ENCODE results near the gene RANBP9. TPM values are rescaled to one million over a fixed set of nuclear protein-coding genes. Genes with fewer than 3 reads are reported as not detected.

The RANBP9 gene
- total RNA-seq, 1 donor from 2014 or later: 50.6 TPM

- TF ChIP-seq, protein P1, sequence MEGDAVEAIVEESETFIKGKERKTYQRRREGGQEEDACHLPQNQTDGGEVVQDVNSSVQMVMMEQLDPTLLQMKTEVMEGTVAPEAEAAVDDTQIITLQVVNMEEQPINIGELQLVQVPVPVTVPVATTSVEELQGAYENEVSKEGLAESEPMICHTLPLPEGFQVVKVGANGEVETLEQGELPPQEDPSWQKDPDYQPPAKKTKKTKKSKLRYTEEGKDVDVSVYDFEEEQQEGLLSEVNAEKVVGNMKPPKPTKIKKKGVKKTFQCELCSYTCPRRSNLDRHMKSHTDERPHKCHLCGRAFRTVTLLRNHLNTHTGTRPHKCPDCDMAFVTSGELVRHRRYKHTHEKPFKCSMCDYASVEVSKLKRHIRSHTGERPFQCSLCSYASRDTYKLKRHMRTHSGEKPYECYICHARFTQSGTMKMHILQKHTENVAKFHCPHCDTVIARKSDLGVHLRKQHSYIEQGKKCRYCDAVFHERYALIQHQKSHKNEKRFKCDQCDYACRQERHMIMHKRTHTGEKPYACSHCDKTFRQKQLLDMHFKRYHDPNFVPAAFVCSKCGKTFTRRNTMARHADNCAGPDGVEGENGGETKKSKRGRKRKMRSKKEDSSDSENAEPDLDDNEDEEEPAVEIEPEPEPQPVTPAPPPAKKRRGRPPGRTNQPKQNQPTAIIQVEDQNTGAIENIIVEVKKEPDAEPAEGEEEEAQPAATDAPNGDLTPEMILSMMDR (IDR thresholded peaks at IDR 0.05): no peak
- TF ChIP-seq POLR2AphosphoS5 (IDR thresholded peaks at IDR 0.05; ENCODE audit: insufficient read depth in 1 of 2, low read depth in 1 of 2) (no peak), POLR2A (IDR thresholded peaks at IDR 0.05) (no peak)
- DNase-seq (ENCODE audit: extremely low spot score in 2 of 2): no peak
- Histone ChIP-seq H3K9me3 (no peaks in the 10 kb centered on the region), H3K4me1 (peaks cover 25% of the 10 kb centered on the region), H3K4me3 (no peak overlapping the region), H3K27me3 (no peaks in the 10 kb centered on the region), H3K27ac (no peak overlapping the region), H3K36me3 (no peaks in the 10 kb centered on the region)
- intact Hi-C loops (cut with DNase I): no loop called here
Observed at GRCh38 chr6:13613029-13613594, 98.5 kb downstream of the RANBP9 start.

DNA sequence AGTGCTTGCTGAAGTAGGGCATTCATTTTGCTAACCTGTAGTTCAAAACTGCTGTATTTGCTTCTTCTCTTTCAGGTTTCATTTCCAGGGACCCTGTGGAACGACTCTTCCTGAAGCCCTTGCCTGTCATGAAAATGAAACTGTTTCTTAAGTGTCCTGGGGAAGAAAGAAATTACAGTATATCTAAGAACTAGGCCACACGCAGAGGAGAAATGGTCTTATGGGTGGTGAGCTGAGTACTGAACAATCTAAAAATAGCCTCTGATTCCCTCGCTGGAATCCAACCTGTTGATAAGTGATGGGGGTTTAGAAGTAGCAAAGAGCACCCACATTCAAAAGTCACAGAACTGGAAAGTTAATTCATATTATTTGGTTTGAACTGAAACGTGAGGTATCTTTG, 99.9 kb downstream of the RANBP9 start:
- intact Hi-C loops (cut with DNase I): no loop called here
- Histone ChIP-seq H3K4me1 (peaks cover 20% of the 10 kb centered on the region), H3K4me3 (no peak overlapping the region), H3K27ac (no peak overlapping the region), H3K36me3 (no peaks in the 10 kb centered on the region), H3K9me3 (no peaks in the 10 kb centered on the region), H3K27me3 (no peaks in the 10 kb centered on the region)
- no peak for TF ChIP-seq POLR2A (IDR thresholded peaks at IDR 0.05)
- no peak for TF ChIP-seq POLR2AphosphoS5 (IDR thresholded peaks at IDR 0.05; ENCODE audit: insufficient read depth in 1 of 2, low read depth in 1 of 2)
- TF ChIP-seq, protein P1 (IDR thresholded peaks at IDR 0.05): no peak
- DNase-seq (ENCODE audit: extremely low spot score in 2 of 2): no peak

DNA sequence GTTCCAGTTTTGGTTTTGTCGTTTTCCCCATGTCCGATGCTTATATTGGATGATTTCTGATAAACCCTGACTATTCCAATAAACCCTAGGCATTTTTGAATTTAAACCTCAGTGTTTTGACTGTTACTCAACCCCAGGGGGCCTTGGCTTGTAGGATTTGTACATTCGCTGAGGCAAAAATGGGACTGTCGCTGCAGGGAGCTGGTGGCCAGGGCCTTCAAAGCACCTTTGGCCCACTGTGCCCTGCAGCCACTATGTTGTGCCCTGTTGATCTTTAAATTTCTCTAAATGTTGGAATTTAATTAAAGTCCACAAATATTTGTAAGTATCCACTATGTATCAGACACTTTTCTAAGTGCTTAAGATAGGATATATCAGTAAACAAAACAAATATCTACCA, 106.0 kb downstream of the RANBP9 start:
- Histone ChIP-seq H3K4me3 (no peak overlapping the region), H3K4me1 (no peaks in the 10 kb centered on the region), H3K27me3 (no peaks in the 10 kb centered on the region), H3K36me3 (peaks cover 0 to 24% of the 10 kb centered on the region in 2 donors), H3K9me3 (no peaks in the 10 kb centered on the region), H3K27ac (no peak overlapping the region)
- intact Hi-C loops (cut with DNase I): no loop called here
- TF ChIP-seq POLR2AphosphoS5 (IDR thresholded peaks at IDR 0.05; ENCODE audit: insufficient read depth in 1 of 2, low read depth in 1 of 2) (no peak), POLR2A (IDR thresholded peaks at IDR 0.05) (no peak)
- TF ChIP-seq, protein P1 (IDR thresholded peaks at IDR 0.05): no peak
- no peak for DNase-seq (ENCODE audit: extremely low spot score in 2 of 2)

GRCh38 chr6:13604546-13605416, 106.9 kb downstream of the RANBP9 start:
- no peak for DNase-seq (ENCODE audit: extremely low spot score in 2 of 2)
- Histone ChIP-seq H3K9me3 (no peaks in the 10 kb centered on the region), H3K4me3 (no peak overlapping the region), H3K27me3 (no peaks in the 10 kb centered on the region), H3K27ac (no peak overlapping the region), H3K4me1 (no peaks in the 10 kb centered on the region), H3K36me3 (peaks cover 0 to 24% of the 10 kb centered on the region in 2 donors)
- TF ChIP-seq, protein P1 (IDR thresholded peaks at IDR 0.05): no peak
- TF ChIP-seq POLR2A (IDR thresholded peaks at IDR 0.05) (no peak), POLR2AphosphoS5 (IDR thresholded peaks at IDR 0.05; ENCODE audit: insufficient read depth in 1 of 2, low read depth in 1 of 2) (no peak)
- intact Hi-C loops (cut with DNase I): no loop called here

DNA sequence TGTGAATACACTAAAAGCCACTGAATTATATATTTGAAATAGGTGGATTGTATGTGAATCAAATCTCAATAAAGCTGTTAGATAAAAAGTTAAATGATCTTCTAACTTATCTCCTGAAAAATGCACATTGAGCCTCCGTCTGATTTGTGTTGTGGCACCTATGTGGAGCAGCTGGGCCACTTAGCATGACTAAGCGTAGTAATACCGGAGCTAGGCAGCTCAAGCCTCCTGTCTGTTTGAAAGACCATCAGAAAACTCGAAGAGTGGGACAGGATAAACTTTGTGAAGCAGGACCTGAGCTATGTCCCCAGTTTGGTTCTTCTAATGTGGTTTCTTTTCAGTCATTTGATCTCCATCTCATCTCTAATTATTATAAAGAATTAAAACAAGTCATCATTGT, 107.5 kb downstream of the RANBP9 start:
- Histone ChIP-seq H3K4me3 (no peak overlapping the region), H3K9me3 (no peaks in the 10 kb centered on the region), H3K4me1 (no peaks in the 10 kb centered on the region), H3K36me3 (peaks cover 0 to 24% of the 10 kb centered on the region in 2 donors), H3K27ac (no peak overlapping the region), H3K27me3 (no peaks in the 10 kb centered on the region)
- no peak for TF ChIP-seq POLR2AphosphoS5 (IDR thresholded peaks at IDR 0.05; ENCODE audit: insufficient read depth in 1 of 2, low read depth in 1 of 2)
- no peak for DNase-seq (ENCODE audit: extremely low spot score in 2 of 2)
- intact Hi-C loops (cut with DNase I): no loop called here

Measured in vagina (tissue), 2 donors.